Measurements from ENCODE around the gene TMEM203. TPM values are rescaled to one million over a fixed set of nuclear protein-coding genes. Genes with fewer than 3 reads are reported as not detected.

TMEM203 gene
- total RNA-seq, 2 donors from 2014 or later = 35.3 to 47.8 TPM

- no peak for DNase-seq (ENCODE audit: low spot score)
- 58% methylated on average over 31 of the region's 40 CpGs for WGBS
- no peak overlapping the region for H3K27ac ChIP-seq
- no peak overlapping the region for H3K4me3 ChIP-seq
- no peaks in the 10 kb centered on the region for H3K9me3 ChIP-seq
- peaks cover 26% of the 10 kb centered on the region for H3K4me1 ChIP-seq (replicated peaks)
- TF ChIP-seq CTCF (IDR thresholded peaks at IDR 0.05) (no peak), POLR2AphosphoS5 (IDR thresholded peaks at IDR 0.05) (no peak), POLR2A (IDR thresholded peaks at IDR 0.05) (no peak)
- no peaks in the 10 kb centered on the region for H3K36me3 ChIP-seq
- intact Hi-C loops (cut with DNase I) = no loop called here
- peaks cover 4% of the 10 kb centered on the region for H3K27me3 ChIP-seq (replicated peaks; ENCODE audit: insufficient read depth)
These were observed 28.7 kb upstream of the TMEM203 start for GRCh38 chr9:137234055-137234697.

GRCh38 chr9:137233143-137233980, 27.9 kb upstream of the TMEM203 start:
- peaks cover 23% of the 10 kb centered on the region for H3K4me1 ChIP-seq (replicated peaks)
- no peak overlapping the region for H3K4me3 ChIP-seq
- TF ChIP-seq POLR2AphosphoS5 (IDR thresholded peaks at IDR 0.05) = no peak
- TF ChIP-seq CTCF (IDR thresholded peaks at IDR 0.05) = no peak
- TF ChIP-seq POLR2A (IDR thresholded peaks at IDR 0.05) = no peak
- H3K9me3 ChIP-seq = no peaks in the 10 kb centered on the region
- intact Hi-C loops (cut with DNase I) = no loop called here
- no peak for DNase-seq (ENCODE audit: low spot score)
- 68% methylated on average over 40 of the region's 40 CpGs for WGBS
- no peak overlapping the region for H3K27ac ChIP-seq
- no peaks in the 10 kb centered on the region for H3K36me3 ChIP-seq
- H3K27me3 ChIP-seq (replicated peaks; ENCODE audit: insufficient read depth) = peaks cover 4% of the 10 kb centered on the region

GRCh38 chr9:137232510-137232909, 27.1 kb upstream of the TMEM203 start:
- no peaks in the 10 kb centered on the region for H3K9me3 ChIP-seq
- intact Hi-C loops (cut with DNase I) = no loop called here
- WGBS = 69% methylated on average over 22 of the region's 24 CpGs

GRCh38 chr9:137232101-137232500, 26.7 kb upstream of the TMEM203 start:
- intact Hi-C loops (cut with DNase I) = no loop called here
- H3K4me1 ChIP-seq (replicated peaks) = peaks cover 16% of the 10 kb centered on the region

More at GRCh38 chr9:137232510-137232909, 27.1 kb upstream of the TMEM203 start:
- Histone ChIP-seq H3K4me3 (no peak overlapping the region), H3K27me3 (replicated peaks; ENCODE audit: insufficient read depth) (peaks cover 4% of the 10 kb centered on the region), H3K4me1 (replicated peaks) (peaks cover 20% of the 10 kb centered on the region), H3K27ac (no peak overlapping the region), H3K36me3 (no peaks in the 10 kb centered on the region)
- TF ChIP-seq POLR2A (IDR thresholded peaks at IDR 0.05) (no peak), POLR2AphosphoS5 (IDR thresholded peaks at IDR 0.05) (no peak), CTCF (IDR thresholded peaks at IDR 0.05) (no peak)
- no peak for DNase-seq (ENCODE audit: low spot score)

More at GRCh38 chr9:137232101-137232500, 26.7 kb upstream of the TMEM203 start:
- Histone ChIP-seq H3K27ac (no peak overlapping the region), H3K36me3 (no peaks in the 10 kb centered on the region), H3K27me3 (replicated peaks; ENCODE audit: insufficient read depth) (peaks cover 4% of the 10 kb centered on the region), H3K9me3 (no peaks in the 10 kb centered on the region), H3K4me3 (no peak overlapping the region)
- TF ChIP-seq POLR2AphosphoS5 (IDR thresholded peaks at IDR 0.05) = no peak
- TF ChIP-seq CTCF (IDR thresholded peaks at IDR 0.05) = no peak
- TF ChIP-seq POLR2A (IDR thresholded peaks at IDR 0.05) = no peak
- no peak for DNase-seq (ENCODE audit: low spot score)
- 78% methylated on average over 10 of the region's 10 CpGs for whole genome bisulfite sequencing
